ENCODE data around the gene AGRN.

AGRN gene

GRCh38 chr1:1040004-1040991 is 20.4 kb downstream of the AGRN start:
- no peak for DNase-seq

DNA sequence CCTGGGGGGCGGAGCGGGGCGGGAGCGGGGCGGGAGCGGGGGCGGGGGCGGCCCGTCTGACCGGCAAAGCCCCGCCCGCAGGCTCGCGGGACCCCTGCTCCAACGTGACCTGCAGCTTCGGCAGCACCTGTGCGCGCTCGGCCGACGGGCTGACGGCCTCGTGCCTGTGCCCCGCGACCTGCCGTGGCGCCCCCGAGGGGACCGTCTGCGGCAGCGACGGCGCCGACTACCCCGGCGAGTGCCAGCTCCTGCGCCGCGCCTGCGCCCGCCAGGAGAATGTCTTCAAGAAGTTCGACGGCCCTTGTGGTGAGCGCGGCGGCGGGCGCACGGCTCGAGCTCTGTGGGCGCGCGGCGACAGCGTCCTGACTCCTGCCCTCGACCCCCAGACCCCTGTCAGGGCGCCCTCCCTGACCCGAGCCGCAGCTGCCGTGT is 21.2 kb downstream of the AGRN start:
- DNase-seq = no peak

DNA sequence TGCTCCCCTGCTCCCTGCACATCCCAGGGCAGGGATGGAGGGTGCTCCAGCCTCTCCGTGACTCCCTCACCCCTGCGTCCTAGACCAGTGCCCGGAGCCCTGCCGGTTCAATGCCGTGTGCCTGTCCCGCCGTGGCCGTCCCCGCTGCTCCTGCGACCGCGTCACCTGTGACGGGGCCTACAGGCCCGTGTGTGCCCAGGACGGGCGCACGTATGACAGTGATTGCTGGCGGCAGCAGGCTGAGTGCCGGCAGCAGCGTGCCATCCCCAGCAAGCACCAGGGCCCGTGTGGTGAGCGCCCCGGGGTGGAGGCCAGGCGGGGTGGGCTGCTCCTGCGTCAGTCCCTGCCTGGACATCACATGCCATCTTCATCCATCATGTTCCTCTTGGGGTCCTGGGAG is 22.0 kb downstream of the AGRN start:
- no peak for DNase-seq

GRCh38 chr1:1042835-1043234 is 22.9 kb downstream of the AGRN start:
- no peak for DNase-seq

GRCh38 chr1:1043411-1043810 is 23.5 kb downstream of the AGRN start:
- no peak for DNase-seq

- DNase-seq = no peak
Measured at GRCh38 chr1:1043921-1044320, 24.0 kb downstream of the AGRN start.

DNA sequence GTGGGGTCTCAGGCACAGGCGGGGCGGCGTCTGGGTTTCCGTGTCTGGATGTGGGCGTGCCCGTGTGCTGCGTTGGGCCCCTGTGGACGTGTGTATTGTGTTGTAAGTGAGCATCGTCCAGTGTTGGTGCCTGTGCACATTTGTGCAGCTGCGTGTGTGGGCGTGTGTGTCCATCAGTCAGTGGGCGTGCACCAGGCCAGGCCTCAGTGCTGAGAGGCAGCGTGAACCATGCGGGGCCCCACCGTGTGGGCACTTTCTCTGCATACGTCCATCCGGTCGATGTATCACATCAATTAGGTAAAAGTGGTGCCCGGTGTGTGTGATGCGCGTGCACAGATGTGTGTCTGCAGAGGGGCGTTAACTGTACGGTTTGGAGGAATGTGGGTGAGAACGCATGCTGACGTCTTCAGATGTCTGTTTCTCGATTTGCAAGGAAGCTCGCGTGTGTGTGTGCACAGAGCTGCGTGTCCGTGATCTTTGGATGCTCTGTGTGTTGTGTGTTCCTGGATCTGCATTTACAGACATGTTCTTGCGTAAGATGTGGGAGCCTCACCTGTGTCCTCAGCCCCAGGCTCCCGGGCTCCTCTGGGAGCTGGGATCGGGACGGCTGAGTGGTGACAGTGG is 24.6 kb downstream of the AGRN start:
- DNase-seq = no peak

GRCh38 chr1:1045129-1045528 is 25.2 kb downstream of the AGRN start:
- no peak for DNase-seq

DNA sequence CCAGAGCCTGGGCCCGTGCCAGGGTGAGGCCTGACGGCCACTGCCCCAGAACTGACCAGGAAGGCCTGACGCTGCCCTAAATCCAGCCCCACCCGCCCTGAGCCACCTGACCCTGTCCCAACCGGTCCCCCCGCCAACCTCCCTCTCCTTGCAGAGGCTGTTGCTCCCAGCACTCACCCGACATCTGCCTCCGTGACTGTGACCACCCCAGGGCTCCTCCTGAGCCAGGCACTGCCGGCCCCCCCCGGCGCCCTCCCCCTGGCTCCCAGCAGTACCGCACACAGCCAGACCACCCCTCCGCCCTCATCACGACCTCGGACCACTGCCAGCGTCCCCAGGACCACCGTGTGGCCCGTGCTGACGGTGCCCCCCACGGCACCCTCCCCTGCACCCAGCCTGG is 26.3 kb downstream of the AGRN start:
- DNase-seq = no peak

- DNase-seq = no peak
Measured at GRCh38 chr1:1046767-1047166, 26.8 kb downstream of the AGRN start.

DNA sequence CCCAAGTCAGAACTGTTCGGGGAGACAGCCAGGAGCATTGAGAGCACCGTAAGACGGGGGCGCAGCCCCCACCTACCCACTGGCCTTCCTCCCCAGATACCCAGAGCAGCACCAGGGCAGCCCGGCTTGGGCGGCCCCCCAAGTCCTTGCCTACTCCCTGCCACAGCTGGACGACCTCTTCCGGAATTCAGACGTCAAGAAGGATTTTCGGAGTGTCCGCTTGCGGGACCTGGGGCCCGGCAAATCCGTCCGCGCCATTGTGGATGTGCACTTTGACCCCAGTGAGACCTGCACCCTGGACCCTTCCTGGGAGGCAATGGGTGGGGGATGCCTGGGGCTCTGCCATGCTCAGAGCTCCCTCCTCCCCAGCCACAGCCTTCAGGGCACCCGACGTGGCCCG is 27.5 kb downstream of the AGRN start:
- no peak for DNase-seq

DNA sequence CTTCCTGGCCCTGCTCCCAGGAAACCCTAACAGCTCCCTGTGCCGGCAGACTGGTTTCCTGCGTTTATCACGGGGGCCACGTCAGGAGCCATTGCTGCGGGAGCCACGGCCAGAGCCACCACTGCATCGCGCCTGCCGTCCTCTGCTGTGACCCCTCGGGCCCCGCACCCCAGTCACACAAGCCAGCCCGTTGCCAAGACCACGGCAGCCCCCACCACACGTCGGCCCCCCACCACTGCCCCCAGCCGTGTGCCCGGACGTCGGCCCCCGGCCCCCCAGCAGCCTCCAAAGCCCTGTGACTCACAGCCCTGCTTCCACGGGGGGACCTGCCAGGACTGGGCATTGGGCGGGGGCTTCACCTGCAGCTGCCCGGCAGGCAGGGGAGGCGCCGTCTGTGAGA is 28.0 kb downstream of the AGRN start:
- no peak for DNase-seq

- no peak for DNase-seq
Measured at GRCh38 chr1:1048765-1049164, 28.8 kb downstream of the AGRN start.

DNA sequence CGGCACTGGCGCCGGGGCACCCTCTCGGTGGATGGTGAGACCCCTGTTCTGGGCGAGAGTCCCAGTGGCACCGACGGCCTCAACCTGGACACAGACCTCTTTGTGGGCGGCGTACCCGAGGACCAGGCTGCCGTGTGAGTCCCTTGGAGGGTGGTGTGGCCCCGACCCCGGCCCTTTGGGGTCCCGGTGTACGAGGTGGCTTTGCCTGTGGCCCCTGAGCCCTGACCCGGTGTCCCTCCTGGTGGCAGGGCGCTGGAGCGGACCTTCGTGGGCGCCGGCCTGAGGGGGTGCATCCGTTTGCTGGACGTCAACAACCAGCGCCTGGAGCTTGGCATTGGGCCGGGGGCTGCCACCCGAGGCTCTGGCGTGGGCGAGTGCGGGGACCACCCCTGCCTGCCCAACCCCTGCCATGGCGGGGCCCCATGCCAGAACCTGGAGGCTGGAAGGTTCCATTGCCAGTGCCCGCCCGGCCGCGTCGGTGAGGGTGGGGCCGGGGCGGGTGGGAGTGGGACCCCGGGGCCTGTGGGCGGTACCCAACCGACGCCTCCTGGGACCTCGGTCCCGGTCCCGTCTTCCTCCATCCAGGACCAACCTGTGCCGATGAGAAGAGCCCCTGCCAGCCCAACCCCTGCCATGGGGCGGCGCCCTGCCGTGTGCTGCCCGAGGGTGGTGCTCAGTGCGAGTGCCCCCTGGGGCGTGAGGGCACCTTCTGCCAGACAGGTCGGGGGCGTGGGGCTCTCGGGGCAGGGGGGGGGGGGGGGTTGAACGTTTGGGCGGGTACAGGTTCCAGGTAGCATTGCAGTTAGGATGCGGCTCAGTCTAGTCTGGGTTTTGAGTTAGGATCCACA is 29.6 kb downstream of the AGRN start:
- no peak for DNase-seq

DNA sequence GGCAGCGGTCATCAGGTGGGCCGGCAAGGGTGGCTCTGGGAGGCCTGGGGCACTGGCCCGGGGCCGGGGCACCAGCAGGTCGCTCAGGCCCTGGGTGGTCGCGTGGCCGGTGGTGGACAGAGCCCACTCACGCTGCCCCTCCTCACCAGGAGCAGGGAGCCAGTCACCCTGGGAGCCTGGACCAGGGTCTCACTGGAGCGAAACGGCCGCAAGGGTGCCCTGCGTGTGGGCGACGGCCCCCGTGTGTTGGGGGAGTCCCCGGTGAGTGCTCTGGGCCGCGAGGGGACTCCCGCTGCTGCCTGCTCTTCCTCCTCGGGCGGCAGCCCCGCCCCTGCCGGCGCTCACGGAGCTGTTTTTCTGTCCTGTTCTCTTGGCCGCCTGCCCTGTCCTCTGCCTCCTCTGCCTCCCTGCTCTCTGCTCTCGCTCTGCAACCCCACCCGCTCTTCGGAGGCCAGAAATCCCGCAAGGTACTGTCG is 30.7 kb downstream of the AGRN start:
- no peak for DNase-seq

DNA sequence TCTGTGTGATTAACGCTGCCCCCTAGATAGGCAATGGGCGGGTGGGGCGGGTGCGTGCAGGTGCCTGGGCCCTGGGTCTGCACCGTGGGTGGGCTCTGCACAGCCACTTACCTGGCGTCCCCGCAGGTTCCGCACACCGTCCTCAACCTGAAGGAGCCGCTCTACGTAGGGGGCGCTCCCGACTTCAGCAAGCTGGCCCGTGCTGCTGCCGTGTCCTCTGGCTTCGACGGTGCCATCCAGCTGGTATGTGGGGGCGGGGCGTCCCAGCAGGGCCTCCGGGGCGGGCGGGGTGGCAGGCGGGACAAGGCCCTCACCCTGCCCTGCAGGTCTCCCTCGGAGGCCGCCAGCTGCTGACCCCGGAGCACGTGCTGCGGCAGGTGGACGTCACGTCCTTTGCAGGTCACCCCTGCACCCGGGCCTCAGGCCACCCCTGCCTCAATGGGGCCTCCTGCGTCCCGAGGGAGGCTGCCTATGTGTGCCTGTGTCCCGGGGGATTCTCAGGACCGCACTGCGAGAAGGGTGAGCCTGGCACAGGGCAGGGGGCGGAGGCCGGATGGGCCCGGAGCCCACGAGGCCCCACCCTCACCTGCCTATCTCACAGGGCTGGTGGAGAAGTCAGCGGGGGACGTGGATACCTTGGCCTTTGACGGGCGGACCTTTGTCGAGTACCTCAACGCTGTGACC is 31.3 kb downstream of the AGRN start:
- no peak for DNase-seq

DNA sequence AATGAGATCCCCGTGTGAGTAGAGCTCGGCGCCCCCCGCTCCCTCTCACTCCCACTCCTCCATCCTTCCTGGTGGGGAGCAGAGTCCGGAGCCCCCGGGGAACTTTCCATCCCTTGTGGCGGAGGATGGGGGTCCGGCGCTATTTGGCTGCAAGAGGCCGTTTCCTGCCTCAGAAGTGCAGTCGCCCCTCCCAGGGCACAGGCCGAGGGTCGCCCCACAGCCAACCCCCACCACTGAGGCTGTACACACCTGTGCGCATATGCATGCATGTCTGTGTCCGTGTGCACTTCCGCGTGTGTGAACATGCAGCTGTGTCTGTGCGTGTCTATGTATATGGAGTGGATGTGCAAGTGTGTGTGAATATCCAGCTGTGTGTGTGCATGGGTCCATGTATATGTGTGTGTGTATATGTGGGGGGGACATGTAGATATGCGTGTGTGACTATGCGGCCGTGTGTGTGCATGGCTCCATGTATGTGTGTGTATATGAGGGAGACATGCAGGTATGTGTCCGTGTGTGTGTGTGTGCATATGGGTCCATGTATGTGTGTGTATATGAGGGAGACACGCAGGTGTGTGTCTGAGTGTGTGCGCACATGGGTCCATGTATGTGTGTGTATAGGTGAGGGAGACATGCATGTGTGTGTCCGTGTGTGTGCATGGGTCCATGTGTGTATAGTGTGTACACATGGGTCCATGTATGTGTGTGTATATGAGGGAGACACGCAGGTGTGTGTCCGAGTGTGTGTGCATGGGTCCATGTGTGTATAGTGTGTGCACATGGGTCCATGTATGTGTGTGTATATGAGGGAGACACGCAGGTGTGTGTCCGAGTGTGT is 32.3 kb downstream of the AGRN start:
- no peak for DNase-seq

DNA sequence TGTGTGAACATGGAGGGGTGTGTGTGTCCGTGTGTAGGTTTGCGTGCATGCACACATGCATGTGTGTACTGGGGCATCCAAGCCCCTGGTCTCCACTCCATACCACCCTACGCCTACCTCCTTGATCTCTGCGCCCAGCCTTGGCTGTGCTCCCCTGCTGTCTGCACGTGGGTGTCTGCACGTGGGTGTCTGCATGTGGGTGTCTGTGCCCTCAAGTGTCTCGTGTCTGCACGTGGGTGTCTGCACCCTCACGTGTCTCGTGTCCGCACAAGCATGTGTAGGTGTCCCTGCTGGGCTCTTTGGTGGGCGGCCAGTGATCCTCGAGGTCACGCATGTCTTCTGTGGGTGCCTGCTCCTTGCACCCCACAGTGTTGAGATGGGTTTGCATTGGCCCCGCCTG is 33.1 kb downstream of the AGRN start:
- no peak for DNase-seq

DNA sequence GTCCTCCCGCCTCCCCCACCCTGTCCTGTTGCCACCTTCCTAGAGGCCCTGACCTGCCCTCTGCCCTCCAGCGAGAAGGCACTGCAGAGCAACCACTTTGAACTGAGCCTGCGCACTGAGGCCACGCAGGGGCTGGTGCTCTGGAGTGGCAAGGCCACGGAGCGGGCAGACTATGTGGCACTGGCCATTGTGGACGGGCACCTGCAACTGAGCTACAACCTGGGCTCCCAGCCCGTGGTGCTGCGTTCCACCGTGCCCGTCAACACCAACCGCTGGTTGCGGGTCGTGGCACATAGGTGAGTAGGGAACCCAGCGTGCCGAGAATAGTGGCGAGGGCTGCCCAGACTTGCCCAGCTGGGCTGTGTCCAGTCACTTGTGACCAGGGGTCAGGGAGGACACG is 33.8 kb downstream of the AGRN start:
- no peak for DNase-seq

DNA sequence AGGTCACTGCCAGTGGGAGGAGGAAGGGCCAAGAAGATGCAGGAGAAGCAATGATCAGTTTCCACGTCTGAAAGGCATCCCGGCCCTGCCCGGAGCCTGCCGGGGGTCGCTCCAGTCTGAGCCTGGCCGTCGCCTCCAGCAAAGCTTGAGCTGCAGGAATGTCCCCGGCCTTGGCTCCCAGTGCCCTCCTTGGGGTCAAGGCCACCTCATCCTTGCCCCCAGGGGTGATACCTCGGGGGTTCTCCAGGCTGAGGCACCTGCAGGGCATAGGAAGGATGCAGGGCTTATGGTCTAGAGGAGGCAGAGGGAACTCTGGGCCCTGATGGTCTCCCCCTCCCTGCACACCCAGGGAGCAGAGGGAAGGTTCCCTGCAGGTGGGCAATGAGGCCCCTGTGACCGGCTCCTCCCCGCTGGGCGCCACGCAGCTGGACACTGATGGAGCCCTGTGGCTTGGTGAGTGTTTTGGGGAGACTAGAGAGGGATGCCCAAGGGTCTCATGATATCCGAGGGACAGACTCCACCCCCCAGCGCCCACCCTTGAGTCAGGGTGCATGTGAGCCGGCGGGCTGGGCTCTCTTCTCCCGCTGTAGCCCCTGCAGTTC is 34.3 kb downstream of the AGRN start:
- DNase-seq = no peak

GRCh38 chr1:1054971-1055370 is 35.1 kb downstream of the AGRN start:
- DNase-seq = no peak
